GM18508 (cell line): Measurements from ENCODE around the gene ABHD17A.

Source experiments
- ATAC-seq: cut with Tn5 transposase; IDR thresholded peaks from one replicate; pipeline ENCODE4 v1.9.1; 2021; ENCODE audit warnings: moderate number of reproducible peaks; ENCODE audit not compliant: insufficient read depth, unreplicated experiment

Gene ABHD17A

GRCh38 chr19:1854542-1855039, 30.7 kb downstream of the ABHD17A start:
- no peak for ATAC-seq

DNA sequence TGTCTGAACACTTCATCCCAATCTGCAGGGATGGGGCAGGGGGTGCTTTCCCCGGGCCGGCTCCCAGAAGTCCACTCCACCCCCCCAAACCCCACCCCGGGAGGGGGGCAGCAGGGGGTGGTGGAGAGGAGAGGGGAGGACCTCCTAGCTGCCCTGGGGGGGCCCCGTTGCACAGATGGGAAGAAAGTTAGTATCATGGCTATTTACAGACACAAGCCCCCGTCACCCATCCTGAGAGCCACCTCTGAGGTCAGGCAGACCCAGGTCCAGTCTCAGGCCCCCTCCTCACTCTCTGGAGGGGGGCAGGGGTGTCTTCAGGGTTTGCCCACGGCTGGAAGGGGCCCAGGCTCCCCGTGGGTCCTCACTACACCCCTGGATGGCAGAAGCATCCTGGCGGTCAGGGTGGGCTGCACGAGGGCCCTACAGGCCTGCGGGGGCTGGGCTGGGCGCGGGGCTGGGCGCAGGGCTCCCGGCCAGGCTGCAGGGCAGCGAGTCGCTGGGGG, 31.2 kb downstream of the ABHD17A start:
- ATAC-seq: no peak

DNA sequence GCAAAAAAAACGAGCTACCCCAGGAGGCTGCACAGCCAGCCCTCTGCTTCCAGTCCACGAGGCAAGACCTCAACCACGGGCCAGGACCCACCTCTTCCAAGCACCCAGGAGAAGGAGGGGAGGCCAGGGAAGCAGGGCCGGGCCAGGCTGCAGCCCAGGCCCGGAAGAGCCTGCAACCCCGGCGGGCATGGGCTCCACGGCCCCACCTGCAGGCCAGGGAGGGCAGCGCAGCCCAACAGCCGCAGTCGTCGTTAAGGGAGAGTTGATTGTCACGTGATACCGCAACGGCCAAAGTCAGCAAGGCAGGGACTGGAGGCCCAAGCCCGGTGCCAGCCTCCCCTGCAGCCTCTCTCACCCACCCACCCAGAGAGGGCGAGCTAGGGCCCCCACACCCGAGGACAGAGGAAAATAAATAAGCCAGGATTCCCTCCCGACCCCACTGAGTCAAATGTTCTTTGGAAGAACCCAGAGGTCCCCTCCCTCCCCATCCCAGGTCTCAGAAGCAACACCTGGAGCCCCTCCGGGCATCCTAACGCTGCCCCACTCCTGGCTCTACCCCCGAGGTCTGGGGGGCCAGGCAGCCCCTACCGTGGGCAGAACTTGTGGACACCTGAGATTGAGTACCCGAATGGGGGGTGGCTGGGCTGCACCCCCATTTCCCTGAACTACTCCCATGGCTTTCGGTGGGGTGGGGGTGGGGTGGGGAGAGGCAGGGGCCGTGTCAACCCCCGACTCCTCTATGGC, 31.8 kb downstream of the ABHD17A start:
- no peak for ATAC-seq

DNA sequence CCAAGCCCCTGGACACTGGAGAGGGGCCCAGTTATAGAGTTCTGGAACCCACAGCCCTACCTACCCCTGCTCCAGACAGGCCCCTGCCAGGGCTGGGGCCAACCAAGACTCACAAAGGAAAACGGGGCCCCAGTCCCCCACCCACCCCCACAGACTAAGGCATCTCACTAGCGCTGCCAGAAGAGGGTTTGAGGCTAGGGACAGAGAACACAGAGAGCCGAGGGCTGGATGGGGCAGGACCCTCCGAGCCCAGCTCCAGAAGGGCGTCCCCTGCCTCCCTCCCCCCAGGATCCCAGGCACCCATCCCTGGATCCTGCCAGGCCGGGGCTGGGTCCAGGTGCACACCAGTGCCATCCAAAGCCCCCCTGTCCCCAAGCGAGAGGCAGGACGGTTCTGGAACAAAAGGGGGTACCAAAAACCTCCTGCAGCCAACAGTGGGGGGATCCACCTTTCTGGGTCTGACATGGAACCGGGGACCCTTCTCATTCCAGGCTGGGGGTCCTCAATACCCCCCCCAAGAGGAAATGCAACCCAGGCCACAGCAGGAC, 32.6 kb downstream of the ABHD17A start:
- no peak for ATAC-seq

GRCh38 chr19:1851654-1852580, 33.4 kb downstream of the ABHD17A start:
- ATAC-seq: no peak

- no peak for ATAC-seq
Measured at GRCh38 chr19:1850809-1851653, 34.3 kb downstream of the ABHD17A start.

- ATAC-seq: no peak
Measured at GRCh38 chr19:1849886-1850398, 35.4 kb downstream of the ABHD17A start.

GRCh38 chr19:1849132-1849474, 36.2 kb downstream of the ABHD17A start:
- no peak for ATAC-seq

- peak; percentile 47 for ATAC-seq
Measured at GRCh38 chr19:1848399-1849131, 36.7 kb downstream of the ABHD17A start, which contains the start of gene REXO1. Gene REXO1 (minus strand): TSS chr19:1848483. CDS start chr19:1848358, 125 bp downstream.

- no peak for ATAC-seq
Measured at GRCh38 chr19:1847684-1848398, 37.5 kb downstream of the ABHD17A start.

- no peak for ATAC-seq
Measured at GRCh38 chr19:1847348-1847683, 38.0 kb downstream of the ABHD17A start.

DNA sequence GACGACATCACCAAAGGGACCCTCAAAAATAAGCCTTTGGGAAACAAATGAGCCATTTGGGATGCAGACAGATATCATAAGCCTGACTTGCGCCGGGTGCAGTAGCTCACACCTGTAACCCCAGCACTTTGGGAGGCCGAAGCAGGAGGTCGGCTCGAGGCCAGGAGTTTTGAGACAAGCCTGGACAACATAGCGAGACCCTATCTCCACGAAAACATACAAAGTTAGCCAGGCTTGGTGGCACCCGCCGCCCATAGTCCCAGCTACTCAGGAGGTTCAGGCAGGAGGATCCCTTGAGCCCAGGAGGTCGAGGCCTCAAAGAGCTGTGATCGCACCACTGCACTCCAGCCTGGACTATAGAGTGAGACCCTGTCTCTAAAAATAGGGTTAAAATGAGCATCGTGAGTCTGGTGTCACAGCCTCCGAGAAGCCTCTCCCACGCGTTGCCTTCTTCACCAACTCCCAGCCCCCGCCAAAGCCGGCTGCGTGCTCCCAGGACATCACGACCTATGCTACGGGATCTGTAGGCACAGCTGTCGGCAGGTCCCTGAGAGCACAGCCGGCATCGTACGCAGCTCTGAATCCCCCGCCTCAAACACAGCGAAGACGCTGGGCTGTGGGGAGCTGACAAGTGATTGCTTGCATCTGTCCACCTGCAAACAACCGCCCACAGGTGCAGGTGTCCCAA, 38.6 kb downstream of the ABHD17A start:
- ATAC-seq: no peak

DNA sequence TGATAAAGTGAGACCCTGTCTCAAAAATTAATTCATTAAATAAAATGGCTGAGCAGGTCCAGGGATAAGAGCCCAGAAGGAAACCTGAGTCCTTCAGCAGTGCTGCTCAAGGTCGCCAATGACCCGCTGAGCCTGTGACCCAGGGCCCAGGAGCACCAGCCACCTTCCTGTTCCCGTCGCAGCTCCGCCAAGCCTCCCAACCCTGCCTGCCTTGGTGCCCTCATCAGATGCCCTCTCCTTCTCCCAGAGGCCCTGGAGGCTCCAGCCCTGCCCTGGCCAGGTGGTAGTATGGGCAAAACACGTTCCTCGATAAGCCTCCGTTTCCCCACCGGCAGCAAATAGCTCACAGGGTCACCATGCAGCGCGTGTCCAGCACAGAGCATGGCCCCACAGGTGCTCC, 39.7 kb downstream of the ABHD17A start:
- no peak for ATAC-seq

DNA sequence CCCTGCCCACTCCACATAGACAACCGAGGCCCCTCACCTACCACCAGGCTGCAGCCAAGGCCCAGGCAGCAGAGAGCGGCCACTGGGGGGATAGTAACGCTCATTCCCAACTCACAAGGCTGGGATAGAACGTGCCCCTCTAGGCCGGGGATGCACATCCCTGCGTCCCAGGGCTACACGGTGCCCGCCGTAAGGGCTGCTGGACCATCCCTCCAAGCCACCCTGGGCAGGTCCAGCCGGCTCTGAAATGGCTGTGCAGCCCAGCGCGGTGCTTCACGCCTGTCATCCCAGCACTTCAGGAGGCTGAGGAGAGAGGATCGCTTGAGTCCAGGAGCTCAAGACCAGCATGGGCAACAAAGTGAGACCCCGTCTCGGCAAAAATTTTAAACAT, 40.2 kb downstream of the ABHD17A start:
- no peak for ATAC-seq

DNA sequence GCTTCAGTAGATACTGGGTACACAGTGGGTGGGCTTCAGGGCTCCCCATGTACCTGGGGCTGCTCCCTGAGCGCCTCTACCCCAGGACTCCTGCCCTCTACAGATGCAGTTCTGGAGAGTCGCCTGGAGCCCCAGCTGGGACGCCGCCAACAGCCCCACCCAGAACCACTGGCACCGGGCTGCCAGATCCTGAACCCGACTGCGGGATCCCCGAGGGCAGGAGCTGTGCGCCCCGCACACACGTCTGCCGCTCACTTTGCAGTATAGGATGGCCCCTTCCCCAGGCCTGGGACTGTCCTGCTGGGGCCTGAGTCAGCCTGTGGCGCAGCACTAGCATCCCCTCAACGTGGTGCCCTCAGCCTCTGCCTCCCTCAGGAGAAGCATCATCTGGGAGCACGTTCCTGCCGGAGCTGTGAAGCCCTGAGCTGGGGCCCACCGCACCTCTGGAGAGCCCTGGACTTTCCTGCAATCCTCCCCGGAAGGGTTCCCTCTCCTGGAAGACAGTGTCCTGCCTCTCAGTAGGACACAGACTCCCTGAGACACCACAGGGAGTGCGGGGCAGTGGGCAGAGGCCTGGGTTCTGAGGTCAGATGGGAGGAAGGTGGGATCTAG, 40.7 kb downstream of the ABHD17A start:
- no peak for ATAC-seq

- no peak for ATAC-seq
Measured at GRCh38 chr19:1843646-1844394, 41.5 kb downstream of the ABHD17A start.

GRCh38 chr19:1843116-1843515, 42.2 kb downstream of the ABHD17A start:
- no peak for ATAC-seq
